ENCODE results near the gene TSTD2. TPM values are rescaled to one million over a fixed set of nuclear protein-coding genes. Genes with fewer than 3 reads are reported as not detected.
"Not testable (repeated sequence)": the region's sequence is repeated elsewhere in the genome, so short reads cannot be mapped to it uniquely, and the experiment has no call there.

Gene TSTD2
- total RNA-seq, 4 donors from 2014 or later = 6.9 to 20.0 (median 10.1) TPM

DNA sequence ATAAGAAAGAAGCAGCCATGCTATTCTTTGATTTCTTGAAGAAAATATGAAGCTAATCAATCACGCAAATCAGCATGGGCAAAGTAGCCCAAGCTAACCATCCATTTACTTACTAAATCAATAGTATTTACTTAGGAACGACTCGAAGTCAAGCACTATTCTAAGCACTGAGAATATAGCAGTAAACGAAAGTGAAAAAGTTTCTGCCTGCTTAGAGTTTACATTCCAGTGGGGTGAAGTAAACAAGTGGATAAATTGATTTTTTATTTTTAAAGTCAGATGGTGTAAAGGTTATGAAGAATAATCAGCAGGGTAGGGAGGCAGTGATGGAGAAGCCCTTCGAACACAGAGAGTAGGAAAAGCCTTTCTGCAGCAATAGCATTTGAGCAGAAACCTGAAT is 5.5 kb downstream of the TSTD2 start:
- Histone ChIP-seq H3K9me3 (no peaks in the 10 kb centered on the region), H3K27ac (peak overlapping the region in 3 of 4 donors; percentile 32 to 61 (median 37)), H3K36me3 (peaks cover 0 to 39% (median under 1%) of the 10 kb centered on the region in 3 donors), H3K4me1 (peaks cover 5 to 30% (median 11%) of the 10 kb centered on the region in 3 donors), H3K27me3 (no peaks in the 10 kb centered on the region), H3K4me3 (peak overlapping the region in 1 of 4 donors; percentile 37)
- TF ChIP-seq POLR2A (IDR thresholded peaks at IDR 0.05) (no peak), CTCF (IDR thresholded peaks at IDR 0.05) (no peak)
- intact Hi-C loops (cut with DNase I) = no loop called here
- no peak for DNase-seq
- WGBS, 2 donors = 65 to 66% methylated on average over 5 of the region's 5 CpGs

GRCh38 chr9:97625620-97626019 is 7.5 kb downstream of the TSTD2 start:
- TF ChIP-seq CTCF (IDR thresholded peaks at IDR 0.05) = no peak
- no peak for TF ChIP-seq POLR2A (IDR thresholded peaks at IDR 0.05)

GRCh38 chr9:97623946-97624345 is 9.2 kb downstream of the TSTD2 start:
- Histone ChIP-seq H3K27ac (no peak overlapping the region), H3K27me3 (no peaks in the 10 kb centered on the region), H3K36me3 (peaks cover 0 to 60% (median 7%) of the 10 kb centered on the region in 3 donors), H3K4me3 (no peak overlapping the region), H3K4me1 (peaks cover 0 to 20% (median 0%) of the 10 kb centered on the region in 3 donors), H3K9me3 (no peaks in the 10 kb centered on the region)
- TF ChIP-seq CTCF (IDR thresholded peaks at IDR 0.05) = no peak
- no peak for TF ChIP-seq POLR2A (IDR thresholded peaks at IDR 0.05)
- no peak for DNase-seq
- intact Hi-C loops (cut with DNase I) = no loop called here
- 80 to 100% methylated on average over 1 of the region's 1 CpG for WGBS, 2 donors

More at GRCh38 chr9:97625620-97626019, 7.5 kb downstream of the TSTD2 start:
- no peaks in the 10 kb centered on the region for H3K27me3 ChIP-seq
- no peaks in the 10 kb centered on the region for H3K9me3 ChIP-seq
- peaks cover 0 to 20% (median 0%) of the 10 kb centered on the region in 3 donors for H3K4me1 ChIP-seq
- intact Hi-C loops (cut with DNase I) = no loop called here
- 57 to 59% methylated on average over 3 of the region's 3 CpGs for WGBS, 2 donors
- H3K27ac ChIP-seq = no peak overlapping the region
- no peak for DNase-seq
- peaks cover 0 to 47% (median 7%) of the 10 kb centered on the region in 3 donors for H3K36me3 ChIP-seq
- H3K4me3 ChIP-seq = no peak overlapping the region

DNA sequence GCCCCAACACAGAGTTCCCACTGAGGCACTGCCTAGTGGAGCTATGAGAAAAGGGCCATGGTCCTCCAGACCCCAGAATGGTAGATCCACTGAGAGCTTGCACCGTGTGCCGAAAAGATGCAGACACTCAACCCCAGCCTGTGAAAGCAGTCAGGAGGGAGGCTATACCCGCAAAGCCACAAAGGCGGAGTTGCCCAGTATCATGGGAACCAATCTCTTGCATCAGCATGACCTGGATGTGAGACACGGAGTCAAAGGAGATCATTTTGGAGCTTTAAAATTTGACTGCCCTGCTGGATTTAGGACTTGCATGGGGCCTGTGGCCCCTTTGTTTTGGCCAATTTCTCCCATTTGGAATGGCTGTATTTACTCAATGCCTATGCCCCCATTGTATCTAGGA is 10.7 kb downstream of the TSTD2 start:
- H3K27me3 ChIP-seq; H3K4me1 ChIP-seq; H3K27ac ChIP-seq; intact Hi-C loops (cut with DNase I); H3K4me3 ChIP-seq; DNase-seq; H3K9me3 ChIP-seq: not testable (repeated sequence)
- peaks cover 0 to 61% (median 10%) of the 10 kb centered on the region in 3 donors for H3K36me3 ChIP-seq
- WGBS, 2 donors = 97 to 98% methylated on average over 5 of the region's 5 CpGs

GRCh38 chr9:97620063-97620462 is 13.1 kb downstream of the TSTD2 start:
- DNase-seq; intact Hi-C loops (cut with DNase I); H3K27me3 ChIP-seq; H3K9me3 ChIP-seq; H3K27ac ChIP-seq; H3K4me3 ChIP-seq: not testable (repeated sequence)
- WGBS, 2 donors = 90 to 94% methylated on average over 2 of the region's 2 CpGs
- H3K36me3 ChIP-seq = peaks cover 0 to 68% (median 12%) of the 10 kb centered on the region in 3 donors
- H3K4me1 ChIP-seq = peaks cover 0 to 11% (median 0%) of the 10 kb centered on the region in 3 donors

GRCh38 chr9:97617939-97618416 is 15.2 kb downstream of the TSTD2 start:
- Histone ChIP-seq H3K4me3 (no peak overlapping the region), H3K4me1 (peaks cover 0 to 14% (median 0%) of the 10 kb centered on the region in 3 donors), H3K27me3 (no peaks in the 10 kb centered on the region), H3K27ac (no peak overlapping the region), H3K9me3 (no peaks in the 10 kb centered on the region), H3K36me3 (peaks cover 0 to 68% (median 12%) of the 10 kb centered on the region in 3 donors)
- WGBS, 2 donors = 78 to 100% methylated on average over 1 of the region's 1 CpG
- TF ChIP-seq POLR2A (IDR thresholded peaks at IDR 0.05) = no peak
- no peak for TF ChIP-seq CTCF (IDR thresholded peaks at IDR 0.05)
- DNase-seq = no peak
- intact Hi-C loops (cut with DNase I) = loop anchor here (10.0 kb wide), 1 partner anchor 203 kb away; the partner anchor contains the start of gene TDRD7

Measured in esophagus squamous epithelium (tissue), 5 donors.